GM10847 (cell line): ENCODE measurements around the gene ADORA1.

Source experiments
- POLR2A ChIP-seq: IDR thresholded peaks from 2 replicates; pipeline ENCODE4 v1.6.1; 2011; ENCODE audit not compliant: insufficient read length; ENCODE audit errors: extremely low read depth

ADORA1 gene

DNA sequence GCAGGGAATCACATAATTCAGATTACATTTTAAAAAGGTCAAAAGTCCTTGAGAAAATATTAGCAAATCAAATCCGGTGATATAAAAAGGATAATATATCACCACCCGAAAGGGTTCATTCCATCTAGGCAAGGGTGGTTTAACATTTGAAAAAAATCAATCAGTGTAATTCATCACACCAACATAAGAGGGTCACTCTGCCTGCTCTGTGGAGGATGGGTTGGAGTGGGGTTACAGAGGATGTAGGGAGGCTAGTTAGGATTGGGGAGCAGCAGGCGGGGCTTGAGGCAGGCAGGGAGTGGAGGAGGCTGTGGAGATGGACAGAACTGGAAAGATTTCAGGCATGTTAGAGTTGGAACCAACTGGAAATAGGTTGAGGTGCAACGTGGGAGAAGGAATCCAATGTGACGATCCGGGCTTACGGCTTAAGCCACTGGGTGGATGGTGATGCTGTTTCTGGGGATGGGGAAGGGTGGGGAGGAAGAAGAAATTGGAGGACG is 12.5 kb downstream of the ADORA1 start:
- no peak for TF ChIP-seq POLR2A

DNA sequence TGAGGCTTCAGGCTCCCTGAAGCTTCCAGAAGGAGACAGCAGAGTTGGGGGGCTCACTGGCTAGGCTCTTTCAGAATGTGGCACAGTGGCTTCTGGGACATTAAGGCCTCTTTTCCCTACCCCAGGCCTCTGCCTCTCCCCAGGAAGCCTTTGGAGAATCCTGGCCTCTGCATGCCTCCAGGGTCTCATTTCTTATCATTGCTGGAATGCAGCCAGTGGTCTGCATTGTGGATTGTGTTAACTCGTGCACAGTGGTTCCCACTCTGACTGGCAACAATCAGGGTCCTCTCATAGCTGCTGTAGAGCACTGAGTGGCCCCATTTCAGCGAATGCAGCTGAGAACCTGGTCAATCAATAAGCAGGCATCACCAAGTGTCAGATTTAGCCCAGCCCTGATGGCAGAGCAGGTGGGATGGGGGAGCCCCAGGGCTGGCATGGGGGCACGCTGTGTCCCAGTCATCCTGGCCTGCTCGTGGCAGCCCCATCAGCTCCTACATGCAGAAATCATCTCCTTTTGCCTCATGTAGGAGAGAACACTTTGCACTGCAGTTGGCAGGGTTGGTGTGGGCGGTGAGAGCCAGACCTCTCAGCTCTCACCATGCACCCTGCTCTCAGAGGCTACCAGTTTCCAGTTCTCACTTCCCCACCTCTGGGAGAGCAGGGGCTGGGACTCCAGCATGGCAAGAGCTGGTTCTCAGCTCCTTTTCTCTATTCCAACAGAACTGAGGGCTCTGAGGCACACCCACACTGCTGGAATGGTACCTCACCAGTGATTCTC is 13.4 kb downstream of the ADORA1 start:
- TF ChIP-seq POLR2A, result no peak

DNA sequence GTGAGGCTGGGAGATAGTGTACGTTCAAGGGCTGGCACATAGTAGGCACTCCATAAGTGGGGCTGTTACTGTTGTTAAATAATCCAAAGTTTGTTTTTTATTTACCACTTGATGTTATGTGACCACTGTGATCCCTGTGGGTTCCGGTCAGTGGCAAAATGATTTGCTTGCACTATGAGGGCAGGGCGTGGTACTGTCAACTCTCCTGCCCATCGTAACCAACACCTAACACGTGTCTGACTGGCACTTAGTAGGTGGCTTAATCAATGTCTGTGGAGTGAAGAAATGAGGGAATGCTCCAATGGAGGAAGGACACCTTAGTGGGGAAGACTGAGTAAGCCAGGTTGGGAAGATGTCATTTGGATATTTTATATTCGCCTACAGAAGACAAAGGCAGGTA is 14.6 kb downstream of the ADORA1 start:
- no peak for TF ChIP-seq POLR2A

DNA sequence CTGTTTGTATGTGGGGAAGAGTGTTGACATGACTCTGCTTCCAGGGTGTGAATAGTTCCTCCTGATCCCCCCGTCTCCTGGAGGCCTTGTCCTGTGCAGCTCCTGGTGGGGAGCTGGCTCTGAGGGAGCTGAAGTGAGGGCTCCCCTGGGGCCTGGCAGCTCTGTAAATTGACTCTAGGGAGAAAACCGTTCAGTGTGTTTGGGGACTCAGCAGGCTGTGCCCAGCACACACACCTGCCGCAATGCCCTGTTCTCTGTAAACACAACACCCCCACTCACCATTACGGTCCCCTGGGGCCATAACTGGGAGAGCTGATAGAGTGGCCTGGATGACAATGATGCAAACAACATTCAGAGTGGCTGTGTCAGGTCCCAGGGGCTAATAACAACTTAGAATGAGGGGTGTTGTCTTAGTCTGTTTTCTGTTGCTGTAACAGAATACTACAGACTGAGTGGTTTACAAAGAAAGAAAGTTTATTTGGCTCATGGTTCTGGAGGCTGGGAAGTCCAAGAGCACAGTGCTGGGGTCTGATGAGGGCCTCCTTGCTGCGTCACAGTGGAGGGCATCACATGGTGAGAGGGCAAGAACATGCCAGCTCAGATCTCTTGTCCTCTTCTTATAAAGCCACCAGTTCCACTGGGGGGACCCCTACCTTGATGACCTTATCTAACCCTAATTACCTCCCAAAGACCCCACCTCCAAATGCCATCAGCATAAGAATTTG is 15.3 kb downstream of the ADORA1 start:
- no peak for TF ChIP-seq POLR2A

DNA sequence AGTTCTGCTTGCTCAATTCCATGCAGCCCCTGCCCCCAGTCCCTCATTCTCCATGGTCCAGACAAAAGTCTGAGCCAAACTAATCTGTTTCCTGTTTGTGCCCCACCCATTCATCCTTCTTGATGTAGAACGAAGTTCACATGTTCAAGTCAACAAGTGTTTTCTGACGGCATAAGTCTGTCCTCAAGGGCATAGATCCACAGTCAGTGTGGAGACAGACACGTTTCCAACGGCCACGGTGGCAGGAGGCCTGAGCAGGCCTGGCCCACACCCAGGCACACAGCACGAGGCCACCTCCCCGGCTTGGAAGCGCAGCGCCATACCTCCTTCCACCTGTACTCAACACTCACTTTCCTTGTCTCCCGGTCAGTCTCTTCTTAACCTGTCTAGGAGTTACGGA is 16.1 kb downstream of the ADORA1 start:
- TF ChIP-seq POLR2A, result no peak

GRCh38 chr1:203144661-203145060 is 17.1 kb downstream of the ADORA1 start:
- no peak for TF ChIP-seq POLR2A

- TF ChIP-seq POLR2A, result no peak
These were observed 18.0 kb downstream of the ADORA1 start for GRCh38 chr1:203145321-203146041.

GRCh38 chr1:203146042-203146369 is 18.5 kb downstream of the ADORA1 start:
- TF ChIP-seq POLR2A, result no peak

DNA sequence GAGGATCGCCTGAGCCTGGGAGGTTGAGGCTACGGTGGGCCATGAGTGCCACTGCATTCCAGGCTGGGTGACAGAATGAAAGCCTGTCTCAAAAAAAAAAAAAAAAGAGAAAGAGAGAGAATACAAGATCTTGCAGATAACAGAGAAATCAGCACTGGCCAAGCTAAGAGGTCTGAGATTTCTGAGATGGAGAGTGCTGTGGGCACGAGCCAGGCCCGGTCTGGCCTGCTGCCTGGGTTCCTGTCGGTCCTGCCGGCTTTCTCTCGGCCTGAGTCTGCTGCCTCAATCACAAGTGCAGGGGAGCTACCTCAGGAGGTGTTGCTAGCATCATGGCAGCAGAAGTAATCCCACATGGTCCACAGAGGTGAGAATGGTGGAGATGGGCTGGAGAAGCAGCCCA is 19.0 kb downstream of the ADORA1 start:
- TF ChIP-seq POLR2A, result no peak

DNA sequence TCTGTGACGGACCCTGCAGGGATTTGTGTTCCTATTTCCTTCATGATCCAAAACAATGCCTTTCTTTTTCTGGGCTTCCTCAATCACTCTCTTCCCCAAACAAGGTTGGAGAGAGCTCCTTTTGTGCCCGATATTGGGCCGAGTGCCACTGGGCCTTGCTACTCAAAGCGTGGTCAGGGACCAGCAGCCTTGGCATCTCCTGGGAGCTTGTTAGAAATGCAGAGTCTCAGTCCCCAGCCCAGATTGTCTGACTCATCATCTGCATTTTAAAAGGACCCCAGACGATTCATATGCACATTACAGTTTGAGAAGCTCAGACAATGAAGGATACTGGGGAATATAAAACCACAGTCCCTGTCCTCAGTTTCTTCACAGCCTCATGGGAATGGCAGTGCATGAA is 19.9 kb downstream of the ADORA1 start:
- no peak for TF ChIP-seq POLR2A

- TF ChIP-seq POLR2A, result no peak
These were observed 20.6 kb downstream of the ADORA1 start for GRCh38 chr1:203148127-203148526.

DNA sequence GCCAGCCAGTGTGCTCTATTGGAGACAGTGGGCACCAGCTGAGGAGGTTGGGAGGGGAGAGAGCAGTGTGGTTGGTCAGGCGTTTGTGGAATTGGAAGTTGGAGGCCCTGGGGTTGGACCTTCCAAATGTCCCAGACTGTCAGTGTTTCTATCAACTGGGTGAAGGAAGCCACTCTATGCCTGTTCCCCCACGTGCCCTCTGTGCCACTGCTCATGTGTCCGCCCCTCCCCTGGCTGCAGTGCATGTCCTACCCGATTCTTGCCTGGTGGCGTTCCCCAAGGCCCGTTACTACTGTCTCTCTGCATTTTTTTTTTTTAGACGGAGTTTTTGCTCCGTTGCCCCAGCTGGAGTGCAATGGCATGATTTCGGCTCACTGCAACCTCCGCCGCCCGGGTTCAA is 21.1 kb downstream of the ADORA1 start:
- TF ChIP-seq POLR2A, result no peak

- TF ChIP-seq POLR2A, result no peak
These were observed 21.8 kb downstream of the ADORA1 start for GRCh38 chr1:203149188-203149840.

DNA sequence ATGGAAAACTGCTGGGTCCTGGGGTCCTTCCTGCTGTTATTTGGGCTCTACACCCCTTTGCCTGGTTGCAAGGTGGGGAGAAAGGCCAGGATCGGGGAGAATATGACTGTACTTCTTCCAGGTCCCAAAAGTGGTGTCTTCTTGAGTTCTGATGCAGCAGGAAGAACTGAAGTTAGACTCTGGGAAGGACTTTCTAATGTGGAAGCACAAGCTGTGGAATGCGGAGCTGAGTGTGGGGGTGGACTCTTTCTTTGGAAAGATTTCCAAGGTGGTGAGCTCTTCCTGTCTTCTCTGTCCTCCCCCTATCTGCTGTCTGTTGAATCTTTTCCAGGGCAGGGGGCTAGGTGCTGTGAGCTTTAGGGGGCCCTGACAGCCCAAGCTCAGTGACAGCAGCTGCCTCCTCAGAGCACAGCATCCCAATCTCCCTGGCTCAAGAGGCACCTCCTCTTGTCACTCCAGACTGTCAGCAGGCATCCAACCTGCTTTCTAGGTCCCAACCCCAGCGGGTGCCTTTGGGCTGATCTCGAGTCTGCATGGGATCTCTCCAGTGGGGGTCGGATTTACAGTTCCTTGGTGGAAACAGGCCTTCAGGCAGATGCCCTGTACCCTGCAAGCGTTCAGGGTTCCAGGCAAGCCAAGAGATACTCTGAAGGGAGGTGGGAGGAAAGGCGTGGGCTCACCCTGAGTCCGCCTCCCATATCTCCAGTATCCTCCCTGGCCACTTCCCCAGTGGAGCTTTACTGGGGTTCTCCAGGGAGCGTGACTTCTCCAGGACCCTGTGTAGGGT is 23.2 kb downstream of the ADORA1 start:
- TF ChIP-seq POLR2A, result no peak
